Measurements from ENCODE around the gene PLSCR3.
A peak's percentile ranks its signal among the peaks of the same experiment; 100 is the strongest.

The PLSCR3 gene

GRCh38 chr17:7351665-7352502 is 42.4 kb downstream of the PLSCR3 start, which contains the start of gene KCTD11:
Gene KCTD11, plus strand, starts transcription at chr17:7352162.
- no peak for TF ChIP-seq CTCF (IDR thresholded peaks at IDR 0.05; ENCODE audit: borderline replicate concordance, insufficient read depth, low read depth, low read length)
- peak within 1 kb of the TSS; percentile 57 for H3K4me3 ChIP-seq (ENCODE audit: low read depth, low read length)

- TF ChIP-seq CTCF (IDR thresholded peaks at IDR 0.05; ENCODE audit: borderline replicate concordance, insufficient read depth, low read depth, low read length), result no peak
- no peak overlapping the region for H3K4me3 ChIP-seq (ENCODE audit: low read depth, low read length)
Measured at GRCh38 chr17:7348478-7349242, 45.7 kb downstream of the PLSCR3 start.

- H3K4me3 ChIP-seq (ENCODE audit: low read depth, low read length), result no peak overlapping the region
- no peak for TF ChIP-seq CTCF (IDR thresholded peaks at IDR 0.05; ENCODE audit: borderline replicate concordance, insufficient read depth, low read depth, low read length)
Measured at GRCh38 chr17:7347630-7348477, 46.5 kb downstream of the PLSCR3 start.

- TF ChIP-seq CTCF (IDR thresholded peaks at IDR 0.05; ENCODE audit: borderline replicate concordance, insufficient read depth, low read depth, low read length), result no peak
- no peak overlapping the region for H3K4me3 ChIP-seq (ENCODE audit: low read depth, low read length)
Measured at GRCh38 chr17:7346761-7347614, 47.3 kb downstream of the PLSCR3 start.

- H3K4me3 ChIP-seq (ENCODE audit: low read depth, low read length), result no peak overlapping the region
- no peak for TF ChIP-seq CTCF (IDR thresholded peaks at IDR 0.05; ENCODE audit: borderline replicate concordance, insufficient read depth, low read depth, low read length)
Measured at GRCh38 chr17:7343250-7343649, 51.1 kb downstream of the PLSCR3 start.

GRCh38 chr17:7341842-7342241 is 52.5 kb downstream of the PLSCR3 start:
- H3K4me3 ChIP-seq (ENCODE audit: low read depth, low read length), result no peak overlapping the region
- no peak for TF ChIP-seq CTCF (IDR thresholded peaks at IDR 0.05; ENCODE audit: borderline replicate concordance, insufficient read depth, low read depth, low read length)
